LNCAP (cell line): ENCODE measurements around the gene HNF4A.

Source experiments
- CTCF ChIP-seq: fragments of 450-650 bp; IDR thresholded peaks from 2 replicates; pipeline ENCODE4 v1.5.1; 2017; ENCODE audit warnings: mild to moderate bottlenecking

The HNF4A gene

GRCh38 chr20:44402391-44403193 is 47.1 kb downstream of the HNF4A start:
- no peak for TF ChIP-seq CTCF

- no peak for TF ChIP-seq CTCF
Observed at GRCh38 chr20:44403194-44404112, 48.0 kb downstream of the HNF4A start.

- TF ChIP-seq CTCF: no peak
Observed at GRCh38 chr20:44404204-44405181, 49.0 kb downstream of the HNF4A start.

- no peak for TF ChIP-seq CTCF
Observed at GRCh38 chr20:44405257-44405656, 49.8 kb downstream of the HNF4A start.

GRCh38 chr20:44405785-44406571 is 50.5 kb downstream of the HNF4A start:
- no peak for TF ChIP-seq CTCF

- TF ChIP-seq CTCF: no peak
Observed at GRCh38 chr20:44406572-44407137, 51.2 kb downstream of the HNF4A start.
